SU-DHL-6 (cell line): ENCODE measurements around the gene VSTM5.

ENCODE experiments used
- H2AFZ ChIP-seq: fragments of 200-600 bp; sonication (generic); 2 replicates; pipeline ENCODE4 v1.6.1; 2014; ENCODE audit warnings: low read depth, mild to moderate bottlenecking, moderate library complexity, mixed read lengths, antibody characterized with exemption, low read length; ENCODE audit not compliant: severe bottlenecking
- H3F3A ChIP-seq: fragments of 200-600 bp; shearing (Covaris generic); 2 replicates; pipeline ENCODE4 v1.6.0; 2016; ENCODE audit warnings: antibody characterized with exemption, mild to moderate bottlenecking; ENCODE audit not compliant: insufficient read depth
- H3K27ac ChIP-seq: fragments of 200-600 bp; sonication (generic); 2 replicates; pipeline ENCODE4 v1.5.1; 2016; ENCODE audit warnings: low read depth, mild to moderate bottlenecking, low read length, moderate library complexity, mixed read lengths
- H3K27me3 ChIP-seq: fragments of 200-600 bp; sonication (generic), shearing (Covaris generic); 2 replicates; pipeline ENCODE4 v1.6.0; 2014; ENCODE audit warnings: mild to moderate bottlenecking, low read length
- H3K36me3 ChIP-seq: fragments of 200-600 bp; sonication (generic); 2 replicates; pipeline ENCODE4 v1.6.1; 2014; ENCODE audit warnings: mild to moderate bottlenecking, low read length, mixed read lengths
- H3K4me2 ChIP-seq: fragments of 300-600, 200-600 bp; shearing (Covaris generic), sonication (generic); 2 replicates; pipeline ENCODE4 v1.6.0; 2014; ENCODE audit warnings: low read length, low read depth, mild to moderate bottlenecking; ENCODE audit not compliant: poor library complexity, severe bottlenecking
- H3K4me3 ChIP-seq: fragments of 200-600 bp; sonication (generic); 2 replicates; pipeline ENCODE4 v1.5.1; 2014; ENCODE audit warnings: antibody characterized with exemption, low read length, mild to moderate bottlenecking, mixed read lengths; ENCODE audit not compliant: insufficient read depth, poor library complexity, severe bottlenecking
- H3K79me2 ChIP-seq: fragments of 200-600 bp; sonication (generic); 2 replicates; pipeline ENCODE4 v1.6.1; 2014; ENCODE audit warnings: mild to moderate bottlenecking, low read length, moderate library complexity; ENCODE audit not compliant: insufficient read depth
- H3K9ac ChIP-seq: fragments of 200-600 bp; sonication (generic); 2 replicates; pipeline ENCODE4 v1.7.0; 2014; ENCODE audit warnings: mild to moderate bottlenecking, low read length
- H3K9me2 ChIP-seq: fragments of 200-600 bp; sonication (generic); replicated peaks from 2 replicates; pipeline ENCODE4 v1.6.1; 2014; ENCODE audit warnings: low read length; ENCODE audit not compliant: insufficient read depth
- H3K9me3 ChIP-seq: fragments of 200-600 bp; sonication (generic); 2 replicates; pipeline ENCODE4 v1.6.1; 2014; ENCODE audit warnings: low read length, mixed read lengths; ENCODE audit not compliant: insufficient read depth
- H4K20me1 ChIP-seq: fragments of 200-600 bp; sonication (generic); 2 replicates; pipeline ENCODE4 v1.6.1; 2014; ENCODE audit warnings: low read depth, mild to moderate bottlenecking, antibody characterized with exemption, low read length, moderate library complexity, mixed read lengths
- EZH2phosphoT487 ChIP-seq: fragments of 200-600 bp; sonication (generic), shearing (Covaris generic); conservative IDR thresholded peaks from 2 replicates; pipeline ENCODE4 v1.6.1; 2018; ENCODE audit warnings: mild to moderate bottlenecking, antibody characterized with exemption, low read length, moderate library complexity, mixed read lengths
- TF ChIP-seq, protein P1 (sequence below): fragments of 200-600 bp; sonication (generic); IDR thresholded peaks from one replicate; pipeline ENCODE4 v1.5.1; 2017; ENCODE audit warnings: antibody characterized with exemption, mild to moderate bottlenecking, low read length, moderate library complexity; ENCODE audit not compliant: insufficient read depth, poor library complexity, severe bottlenecking

Gene VSTM5

DNA sequence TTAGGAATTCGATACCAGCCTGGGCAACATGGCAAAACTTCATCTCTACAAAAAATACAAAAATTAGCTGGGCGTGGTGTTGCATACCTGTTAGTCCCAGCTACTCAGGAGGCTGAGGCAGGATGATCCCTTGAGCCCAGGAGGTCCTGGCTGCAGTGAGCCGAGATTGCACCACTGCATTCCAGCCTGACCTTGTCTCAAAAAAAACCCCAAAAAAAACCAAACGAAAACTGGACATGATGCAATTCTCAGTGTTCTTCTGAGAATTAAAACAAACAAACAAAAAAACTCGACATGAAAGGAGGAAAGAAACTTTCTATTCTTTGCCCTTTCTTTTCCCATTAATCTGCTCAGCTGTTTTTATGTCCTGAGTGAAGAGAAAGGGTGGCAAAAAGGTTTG, 58.9 kb downstream of the VSTM5 start:
- Histone ChIP-seq H3K9ac (no peak overlapping the region), H3K9me2 (no peaks in the 10 kb centered on the region), H3K36me3 (peaks cover 65% of the 10 kb centered on the region), H3F3A (no peaks in the 10 kb centered on the region), H2AFZ (no peak overlapping the region), H4K20me1 (peaks cover 12% of the 10 kb centered on the region), H3K27ac (no peak overlapping the region), H3K27me3 (no peaks in the 10 kb centered on the region), H3K4me2 (no peak overlapping the region), H3K4me3 (no peak overlapping the region), H3K79me2 (peaks cover 35% of the 10 kb centered on the region), H3K9me3 (no peaks in the 10 kb centered on the region)
- TF ChIP-seq, protein P1, sequence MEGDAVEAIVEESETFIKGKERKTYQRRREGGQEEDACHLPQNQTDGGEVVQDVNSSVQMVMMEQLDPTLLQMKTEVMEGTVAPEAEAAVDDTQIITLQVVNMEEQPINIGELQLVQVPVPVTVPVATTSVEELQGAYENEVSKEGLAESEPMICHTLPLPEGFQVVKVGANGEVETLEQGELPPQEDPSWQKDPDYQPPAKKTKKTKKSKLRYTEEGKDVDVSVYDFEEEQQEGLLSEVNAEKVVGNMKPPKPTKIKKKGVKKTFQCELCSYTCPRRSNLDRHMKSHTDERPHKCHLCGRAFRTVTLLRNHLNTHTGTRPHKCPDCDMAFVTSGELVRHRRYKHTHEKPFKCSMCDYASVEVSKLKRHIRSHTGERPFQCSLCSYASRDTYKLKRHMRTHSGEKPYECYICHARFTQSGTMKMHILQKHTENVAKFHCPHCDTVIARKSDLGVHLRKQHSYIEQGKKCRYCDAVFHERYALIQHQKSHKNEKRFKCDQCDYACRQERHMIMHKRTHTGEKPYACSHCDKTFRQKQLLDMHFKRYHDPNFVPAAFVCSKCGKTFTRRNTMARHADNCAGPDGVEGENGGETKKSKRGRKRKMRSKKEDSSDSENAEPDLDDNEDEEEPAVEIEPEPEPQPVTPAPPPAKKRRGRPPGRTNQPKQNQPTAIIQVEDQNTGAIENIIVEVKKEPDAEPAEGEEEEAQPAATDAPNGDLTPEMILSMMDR = no peak
- no peak for TF ChIP-seq EZH2phosphoT487

- Histone ChIP-seq H3K79me2 (peaks cover 58% of the 10 kb centered on the region), H3K9me2 (no peaks in the 10 kb centered on the region), H3F3A (peaks cover 6% of the 10 kb centered on the region; the same call in 1 of the 2 replicates), H3K36me3 (peaks cover 23% of the 10 kb centered on the region; the same call in 1 of the 2 replicates), H3K4me3 (peak overlapping the region; percentile 59), H4K20me1 (peaks cover 23% of the 10 kb centered on the region), H2AFZ (peak overlapping the region; percentile 88), H3K9ac (peak overlapping the region; percentile 97), H3K9me3 (no peaks in the 10 kb centered on the region), H3K4me2 (peak overlapping the region; percentile 73), H3K27me3 (no peaks in the 10 kb centered on the region), H3K27ac (peak overlapping the region; percentile 73)
- TF ChIP-seq, protein P1 = no peak
- no peak for TF ChIP-seq EZH2phosphoT487
Observed at GRCh38 chr11:93784935-93785360, 65.5 kb downstream of the VSTM5 start.

DNA sequence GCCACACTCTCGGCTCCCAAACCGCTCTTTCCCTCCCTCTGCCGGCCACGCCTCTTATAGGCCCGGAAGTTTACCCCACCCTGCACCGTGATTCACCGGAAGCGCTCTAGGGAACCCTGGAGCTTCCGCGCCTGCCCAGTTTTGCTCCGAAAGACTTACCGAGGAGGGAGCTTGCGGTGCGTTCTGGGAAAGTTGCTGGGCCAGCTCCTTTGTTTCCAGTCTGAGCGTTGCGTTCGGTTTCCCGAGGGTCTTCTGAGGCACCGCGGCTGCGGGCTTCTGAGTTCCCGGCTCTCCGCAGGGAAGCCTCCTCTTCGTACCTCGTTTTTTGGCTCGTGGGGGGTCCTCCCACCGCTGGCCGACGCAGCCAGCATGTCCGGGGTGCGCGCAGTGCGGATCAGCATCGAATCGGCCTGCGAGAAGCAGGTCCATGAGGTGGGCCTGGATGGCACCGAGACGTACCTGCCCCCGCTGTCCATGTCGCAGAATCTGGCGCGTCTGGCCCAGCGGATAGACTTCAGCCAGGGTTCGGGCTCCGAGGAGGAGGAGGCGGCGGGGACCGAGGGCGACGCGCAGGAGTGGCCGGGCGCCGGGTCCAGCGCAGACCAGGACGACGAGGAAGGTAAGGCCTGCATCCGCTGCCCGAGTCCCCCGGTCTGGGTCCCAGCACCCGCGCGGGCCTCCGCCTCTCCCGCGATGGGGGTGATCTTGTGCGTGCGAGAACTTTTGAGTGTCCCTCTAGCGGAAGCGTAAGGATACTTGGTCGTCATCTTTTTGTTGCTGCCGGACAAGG, 66.1 kb downstream of the VSTM5 start, which contains the start of gene MED17:
Gene MED17 (plus strand): TSS at position 138 of the 790 bp plus-strand sequence. CDS start 232 bp downstream, at position 370.
- H3K9ac ChIP-seq = peak within 1 kb of the TSS; percentile 97
- no peak for TF ChIP-seq EZH2phosphoT487
- TF ChIP-seq, protein P1 = no peak
- H3K4me3 ChIP-seq = peak within 1 kb of the TSS; percentile 59
- peak within 1 kb of the TSS; percentile 73 for H3K4me2 ChIP-seq
- peaks cover 18% of the 10 kb centered on the region; the same call in 1 of the 2 replicates for H3K36me3 ChIP-seq
- H2AFZ ChIP-seq = peak within 1 kb of the TSS; percentile 88
- peaks cover 52% of the 10 kb centered on the region for H3K79me2 ChIP-seq
- H3K27ac ChIP-seq = peak within 1 kb of the TSS; percentile 73
- H3K9me2 ChIP-seq = no peaks in the 10 kb centered on the region
- no peaks in the 10 kb centered on the region for H3K9me3 ChIP-seq
- H3K27me3 ChIP-seq = no peaks in the 10 kb centered on the region
- peaks cover 23% of the 10 kb centered on the region for H4K20me1 ChIP-seq
- peaks cover 6% of the 10 kb centered on the region; the same call in 1 of the 2 replicates for H3F3A ChIP-seq
